ENCODE data around the gene EPB41L4A.

Gene EPB41L4A

GRCh38 chr5:112317866-112318265 lies 101.2 kb downstream of the EPB41L4A start:
- no peak for DNase-seq (ENCODE audit: low read depth)
- no peak overlapping the region for H3K4me3 ChIP-seq (ENCODE audit: low read depth, low read length)

- DNase-seq (ENCODE audit: low read depth) = no peak
Measured at GRCh38 chr5:112316731-112317130, 102.3 kb downstream of the EPB41L4A start.

DNA sequence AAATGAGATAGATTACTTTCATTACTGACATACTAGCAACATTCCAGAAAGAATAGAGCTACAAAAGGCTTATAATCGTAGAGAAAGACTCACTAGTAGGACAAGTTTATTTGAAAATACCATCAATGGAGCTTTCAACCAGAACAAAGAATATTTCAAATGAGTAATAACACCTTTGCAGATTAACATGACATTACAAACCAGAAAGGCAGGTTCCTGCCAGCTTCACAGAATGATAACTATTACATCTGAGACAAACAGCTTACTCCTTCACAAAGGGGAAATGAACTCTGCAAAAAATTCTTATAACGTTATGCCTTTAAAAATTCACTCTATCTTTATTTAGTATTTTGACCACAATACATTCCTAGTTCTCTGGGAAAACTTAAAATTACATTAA lies 103.1 kb downstream of the EPB41L4A start:
- no peak for DNase-seq (ENCODE audit: low read depth)
- no peak overlapping the region for H3K4me3 ChIP-seq (ENCODE audit: low read depth, low read length)

More at GRCh38 chr5:112316731-112317130, 102.3 kb downstream of the EPB41L4A start:
- no peak overlapping the region for H3K4me3 ChIP-seq (ENCODE audit: low read depth, low read length)

DNA sequence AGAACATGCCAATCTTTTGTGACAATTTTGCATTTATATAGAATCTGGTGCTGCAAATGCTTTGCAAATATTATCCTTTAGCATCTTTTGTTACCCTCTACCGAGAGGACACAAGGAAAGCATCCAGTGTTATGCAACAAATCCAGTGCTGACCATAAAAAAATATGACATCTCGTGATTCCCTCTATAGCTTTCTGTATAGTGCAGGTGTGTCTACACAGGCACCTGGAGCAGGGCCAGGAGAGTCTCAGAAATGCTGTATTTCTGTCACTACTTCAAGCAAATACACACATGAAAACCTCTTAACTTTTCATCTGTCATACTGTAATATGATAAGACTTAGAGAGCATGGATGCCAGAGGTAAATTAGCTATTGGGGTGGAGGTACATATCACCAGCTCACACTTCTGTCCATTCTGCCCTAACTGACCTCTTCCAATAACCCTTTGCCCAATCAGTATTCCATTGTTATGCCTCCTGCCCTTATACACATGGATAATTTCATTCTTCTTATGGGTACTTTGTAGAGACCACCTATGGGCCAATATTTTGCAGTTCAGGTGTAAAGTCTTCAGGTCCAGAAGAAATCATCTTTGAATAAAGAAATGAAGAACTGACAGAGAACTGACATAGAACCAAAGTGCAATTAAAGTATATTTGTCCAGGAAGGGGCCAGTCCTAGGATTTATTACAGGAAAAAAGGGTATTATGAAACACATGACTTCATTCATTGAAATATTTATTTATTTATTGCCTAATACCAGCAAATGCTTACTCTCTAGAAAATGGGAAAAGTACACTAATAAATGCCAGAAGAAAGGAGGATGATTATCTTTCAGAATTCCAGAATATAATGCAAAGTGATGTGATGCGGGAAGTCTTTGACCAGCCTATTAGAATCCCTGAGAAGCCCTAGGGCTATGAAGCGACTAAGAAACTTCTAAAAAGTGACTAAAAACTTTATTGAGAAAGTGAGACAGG lies 106.5 kb downstream of the EPB41L4A start:
- no peak for DNase-seq (ENCODE audit: low read depth)
- H3K4me3 ChIP-seq (ENCODE audit: low read depth, low read length) = no peak overlapping the region

DNA sequence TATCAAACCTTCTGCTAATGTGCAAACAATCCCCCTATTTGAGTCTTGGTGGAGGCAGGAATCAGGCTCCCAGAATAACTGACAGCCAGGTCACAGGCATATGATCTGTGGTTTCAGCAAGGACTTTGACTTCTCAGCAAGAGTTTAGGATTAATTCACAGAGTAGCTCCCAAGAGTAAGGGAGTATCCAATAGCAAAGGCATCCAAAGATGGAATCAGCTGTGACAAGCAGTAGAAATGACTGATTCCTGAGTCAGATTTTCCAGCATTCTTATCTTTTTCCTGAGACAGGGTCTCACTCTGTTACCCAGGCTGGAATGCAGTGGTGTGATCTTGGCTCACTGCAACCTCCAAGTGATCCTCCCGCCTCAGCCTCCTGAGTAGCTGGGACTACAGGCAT lies 108.3 kb downstream of the EPB41L4A start:
- DNase-seq (ENCODE audit: low read depth) = no peak
- H3K4me3 ChIP-seq (ENCODE audit: low read depth, low read length) = no peak overlapping the region

GRCh38 chr5:112308608-112309007 lies 110.5 kb downstream of the EPB41L4A start:
- DNase-seq (ENCODE audit: low read depth) = no peak
- no peak overlapping the region for H3K4me3 ChIP-seq (ENCODE audit: low read depth, low read length)

- H3K4me3 ChIP-seq (ENCODE audit: low read depth, low read length) = no peak overlapping the region
- no peak for DNase-seq (ENCODE audit: low read depth)
Measured at GRCh38 chr5:112306956-112307355, 112.1 kb downstream of the EPB41L4A start.

GRCh38 chr5:112304743-112305142 lies 114.3 kb downstream of the EPB41L4A start:
- no peak overlapping the region for H3K4me3 ChIP-seq (ENCODE audit: low read depth, low read length)
- no peak for DNase-seq (ENCODE audit: low read depth)

DNA sequence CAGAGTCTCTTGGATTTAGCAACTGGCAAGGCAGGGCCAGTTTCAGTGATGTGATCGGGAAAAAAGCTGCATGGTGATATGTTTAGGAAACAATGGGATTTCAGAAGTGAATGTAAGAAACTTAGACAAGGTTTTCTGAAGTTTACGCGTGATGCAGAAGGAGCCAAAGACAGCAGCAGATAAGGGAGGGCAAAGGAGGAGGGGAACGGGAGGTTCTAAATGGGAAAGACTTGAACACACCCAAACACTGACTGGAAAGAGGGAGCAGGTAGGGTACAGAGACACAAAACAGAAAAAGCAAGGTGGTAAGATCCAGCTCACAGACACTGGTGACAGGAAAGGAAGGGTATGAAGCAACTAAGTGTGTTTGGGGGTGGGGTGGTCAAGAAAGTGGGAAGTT lies 115.4 kb downstream of the EPB41L4A start:
- no peak for DNase-seq (ENCODE audit: low read depth)
- no peak overlapping the region for H3K4me3 ChIP-seq (ENCODE audit: low read depth, low read length)

- no peak for DNase-seq (ENCODE audit: low read depth)
- no peak overlapping the region for H3K4me3 ChIP-seq (ENCODE audit: low read depth, low read length)
Measured at GRCh38 chr5:112294126-112294525, 125.0 kb downstream of the EPB41L4A start.

- DNase-seq (ENCODE audit: low read depth) = no peak
- H3K4me3 ChIP-seq (ENCODE audit: low read depth, low read length) = no peak overlapping the region
Measured at GRCh38 chr5:112293587-112293986, 125.5 kb downstream of the EPB41L4A start.

- H3K4me3 ChIP-seq (ENCODE audit: low read depth, low read length) = no peak overlapping the region
- DNase-seq (ENCODE audit: low read depth) = no peak
Measured at GRCh38 chr5:112290691-112291090, 128.4 kb downstream of the EPB41L4A start.

GRCh38 chr5:112289465-112289864 lies 129.6 kb downstream of the EPB41L4A start:
- no peak for DNase-seq (ENCODE audit: low read depth)
- H3K4me3 ChIP-seq (ENCODE audit: low read depth, low read length) = no peak overlapping the region

DNA sequence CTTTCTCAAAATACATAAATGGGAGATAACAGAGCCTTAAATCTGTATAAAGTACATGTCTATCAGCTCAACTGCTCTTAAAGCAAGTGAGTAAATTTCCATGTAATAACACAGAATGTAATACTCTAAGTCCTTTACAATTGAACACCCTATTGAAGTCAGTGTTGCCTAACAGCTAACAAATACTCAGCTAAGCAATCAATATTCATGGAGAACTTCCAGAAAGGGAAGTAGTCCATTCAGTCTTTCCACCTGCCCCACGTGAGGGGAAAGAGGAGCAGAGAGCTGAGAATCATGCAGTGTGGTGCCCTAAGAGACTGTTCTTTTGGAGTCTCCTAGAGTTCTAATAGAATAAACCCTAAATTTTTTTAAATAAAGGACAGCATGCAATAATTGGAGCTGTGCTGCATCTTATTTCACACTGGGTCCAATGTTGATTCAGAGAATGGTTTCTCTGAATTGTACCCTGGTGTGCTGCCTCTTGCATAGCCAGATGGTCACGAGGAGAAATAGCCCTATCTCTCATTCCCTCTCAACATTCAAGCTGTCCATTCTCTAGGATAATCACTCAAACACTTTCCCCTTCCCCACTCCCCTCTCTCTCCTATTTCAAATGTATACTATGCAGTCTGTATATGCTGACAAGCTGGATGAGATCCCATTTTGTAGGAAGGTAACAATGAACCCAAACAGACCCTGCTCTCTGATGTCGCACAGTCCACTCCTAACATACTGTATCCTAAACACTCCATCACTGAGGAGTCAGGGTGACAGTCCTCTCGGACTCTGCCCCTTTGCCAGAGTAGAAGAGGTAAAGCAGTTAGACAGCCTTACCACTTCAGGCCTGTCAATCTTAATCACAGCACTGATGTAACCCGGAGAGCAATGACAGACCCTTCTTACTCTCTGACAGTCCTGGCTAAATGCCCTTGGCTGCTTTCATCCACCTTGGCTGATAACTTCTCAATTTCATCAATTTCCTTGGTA lies 134.8 kb downstream of the EPB41L4A start:
- H3K4me3 ChIP-seq (ENCODE audit: low read depth, low read length) = no peak overlapping the region
- no peak for DNase-seq (ENCODE audit: low read depth)

DNA sequence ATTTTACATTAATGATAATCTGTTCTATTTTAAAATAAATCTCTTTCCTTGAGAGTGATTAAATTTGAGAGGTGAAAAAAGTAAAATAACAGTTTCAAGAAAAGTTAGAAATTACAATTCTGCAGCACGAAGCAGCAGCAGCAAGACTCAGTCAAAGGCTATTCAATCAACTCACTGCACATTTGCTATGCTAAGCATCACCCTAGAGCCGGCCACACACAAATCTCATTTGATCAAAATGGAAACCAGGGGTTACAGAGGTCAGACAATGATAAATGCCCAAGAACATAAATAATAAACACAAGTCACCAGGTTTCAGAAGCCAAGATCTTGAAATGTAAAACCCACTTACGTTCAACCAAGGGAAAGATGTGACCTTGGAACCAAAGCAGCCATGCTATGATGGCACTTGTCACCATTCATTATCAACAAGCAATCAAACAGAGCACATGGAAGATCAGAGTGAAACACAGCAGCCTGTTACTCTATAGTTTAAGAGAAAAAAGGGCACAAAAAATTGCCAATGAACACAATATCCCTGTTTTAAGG lies 136.0 kb downstream of the EPB41L4A start:
- no peak for DNase-seq (ENCODE audit: low read depth)
- no peak overlapping the region for H3K4me3 ChIP-seq (ENCODE audit: low read depth, low read length)

- no peak overlapping the region for H3K4me3 ChIP-seq (ENCODE audit: low read depth, low read length)
- no peak for DNase-seq (ENCODE audit: low read depth)
Measured at GRCh38 chr5:112279082-112279481, 140.0 kb downstream of the EPB41L4A start.

DNA sequence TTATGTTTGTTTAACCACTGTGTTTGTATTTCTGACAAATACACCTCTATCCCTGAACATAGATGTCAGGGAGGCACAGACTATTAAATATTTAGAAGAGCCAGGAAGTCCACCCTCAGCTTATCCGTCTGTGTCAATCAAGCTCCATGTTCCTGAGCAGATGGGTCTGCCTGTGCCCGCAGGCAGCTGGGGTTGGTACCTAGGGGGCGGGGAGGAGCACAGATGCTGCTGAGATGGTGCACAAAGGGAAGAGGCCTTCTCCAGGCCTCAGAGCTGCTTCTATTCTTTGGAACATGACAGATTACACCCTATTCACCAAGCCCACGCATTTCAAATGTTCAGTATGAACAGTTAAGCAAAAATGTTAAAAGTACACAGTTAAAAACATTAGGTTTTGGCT lies 142.1 kb downstream of the EPB41L4A start:
- H3K4me3 ChIP-seq (ENCODE audit: low read depth, low read length) = no peak overlapping the region
- DNase-seq (ENCODE audit: low read depth) = no peak

- no peak for DNase-seq (ENCODE audit: low read depth)
- no peak overlapping the region for H3K4me3 ChIP-seq (ENCODE audit: low read depth, low read length)
Measured at GRCh38 chr5:112275671-112276070, 143.4 kb downstream of the EPB41L4A start.

GRCh38 chr5:112270299-112271293 lies 148.5 kb downstream of the EPB41L4A start:
- DNase-seq (ENCODE audit: low read depth) = no peak
- H3K4me3 ChIP-seq (ENCODE audit: low read depth, low read length) = no peak overlapping the region

All from skeletal muscle cell (primary cell).